Astrocyte (in vitro differentiated cells and primary cell): ENCODE measurements around the gene PODXL.

Experiments used
- EZH2 ChIP-seq: IDR thresholded peaks from 2 replicates; pipeline ENCODE4 v1.6.1; 2012; ENCODE audit warnings: mild to moderate bottlenecking, low read length, inconsistent platforms; ENCODE audit not compliant: insufficient read depth
- TF ChIP-seq, protein P1 (sequence below): IDR thresholded peaks from 2 replicates; pipeline ENCODE4 v1.5.1; 2011; ENCODE audit warnings: low read depth, mild to moderate bottlenecking, inconsistent platforms, low read length, moderate library complexity; ENCODE audit not compliant: insufficient read depth

DNA sequence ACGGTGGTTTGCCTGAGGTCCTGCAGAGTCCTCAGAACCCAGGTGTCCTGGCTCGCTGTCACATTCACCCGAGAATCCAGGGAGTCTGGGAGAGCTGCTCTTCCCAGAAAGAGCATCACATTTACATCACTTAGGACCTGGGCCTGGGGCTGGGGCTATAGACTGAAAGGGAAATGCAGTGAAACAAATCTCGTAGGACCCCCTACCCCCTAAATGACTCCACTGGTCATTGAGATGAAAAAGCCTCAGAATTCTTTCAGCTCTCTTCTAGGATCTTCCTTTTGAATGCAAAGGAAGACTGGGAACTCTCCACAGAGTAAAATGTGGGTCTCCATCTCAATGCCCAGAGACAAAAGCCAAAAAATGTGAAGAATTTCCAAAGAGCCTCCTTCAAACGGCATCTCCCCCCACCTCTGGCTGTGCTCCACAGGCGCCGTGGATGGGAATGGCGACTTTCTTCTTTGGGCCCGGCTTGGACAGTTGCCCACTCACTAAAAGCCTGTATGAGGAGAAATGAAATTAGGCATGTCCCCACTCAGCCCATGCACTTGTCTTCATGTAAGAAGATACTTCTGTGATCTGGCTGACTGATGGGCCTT, 49.0 kb upstream of the PODXL start:
- TF ChIP-seq, protein P1, sequence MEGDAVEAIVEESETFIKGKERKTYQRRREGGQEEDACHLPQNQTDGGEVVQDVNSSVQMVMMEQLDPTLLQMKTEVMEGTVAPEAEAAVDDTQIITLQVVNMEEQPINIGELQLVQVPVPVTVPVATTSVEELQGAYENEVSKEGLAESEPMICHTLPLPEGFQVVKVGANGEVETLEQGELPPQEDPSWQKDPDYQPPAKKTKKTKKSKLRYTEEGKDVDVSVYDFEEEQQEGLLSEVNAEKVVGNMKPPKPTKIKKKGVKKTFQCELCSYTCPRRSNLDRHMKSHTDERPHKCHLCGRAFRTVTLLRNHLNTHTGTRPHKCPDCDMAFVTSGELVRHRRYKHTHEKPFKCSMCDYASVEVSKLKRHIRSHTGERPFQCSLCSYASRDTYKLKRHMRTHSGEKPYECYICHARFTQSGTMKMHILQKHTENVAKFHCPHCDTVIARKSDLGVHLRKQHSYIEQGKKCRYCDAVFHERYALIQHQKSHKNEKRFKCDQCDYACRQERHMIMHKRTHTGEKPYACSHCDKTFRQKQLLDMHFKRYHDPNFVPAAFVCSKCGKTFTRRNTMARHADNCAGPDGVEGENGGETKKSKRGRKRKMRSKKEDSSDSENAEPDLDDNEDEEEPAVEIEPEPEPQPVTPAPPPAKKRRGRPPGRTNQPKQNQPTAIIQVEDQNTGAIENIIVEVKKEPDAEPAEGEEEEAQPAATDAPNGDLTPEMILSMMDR, result no peak
- no peak for TF ChIP-seq EZH2
